ENCODE measurements around the gene ZNF638. TPM values are rescaled to one million over a fixed set of nuclear protein-coding genes. Genes with fewer than 3 reads are reported as not detected.

Gene ZNF638
- total RNA-seq (10 to 100 TPM; 72.3 to 84.2 (median 78.9) TPM), polyA plus RNA-seq (69.9 TPM)
- long read RNA-seq, donor 1, full-length matches to known transcripts, result 5 of 40 reads
- long read RNA-seq, donor 1, partial matches to known transcripts, result 15 of 40 reads
- long read RNA-seq, donor 1, other reads (novel, unspliced or antisense), result 20 of 40 reads
- long read RNA-seq, donor 2, full-length matches to known transcripts, result 6 of 23 reads
- long read RNA-seq, donor 2, partial matches to known transcripts, result 4 of 23 reads
- long read RNA-seq, donor 2, other reads (novel, unspliced or antisense), result 13 of 23 reads
- long read RNA-seq, donor 3, partial matches to known transcripts, result 97 of 176 reads
- long read RNA-seq, donor 3, other reads (novel, unspliced or antisense), result 76 of 176 reads
- long read RNA-seq, donor 4, full-length matches to known transcripts, result 4 of 21 reads
- long read RNA-seq, donor 4, partial matches to known transcripts, result 3 of 21 reads
- long read RNA-seq, donor 4, other reads (novel, unspliced or antisense), result 14 of 21 reads

- DNase-seq (peak; percentile 96 to 98 (median 98)), ATAC-seq (peak; percentile 99)
- H3K27me3 ChIP-seq (ENCODE audit: control insufficient read depth, insufficient read depth), result no peaks in the 10 kb centered on the region
- peak within 1 kb of the TSS; percentile 93 for H3K27ac ChIP-seq (ENCODE audit: low read length)
- H3K4me3 ChIP-seq (ENCODE audit: low read length), result peak within 1 kb of the TSS; percentile 80
- intact Hi-C loops (cut with DNase I), result loop anchor here in 1 of 4 donors (5.0 kb wide), 1 partner anchor 110 kb away; no protein-coding TSS in a partner anchor
- no peaks in the 10 kb centered on the region for H3K9me3 ChIP-seq (ENCODE audit: control insufficient read depth, low read length)
- whole genome bisulfite sequencing, result under 1% methylated on average over 82 of the region's 82 CpGs
- no peaks in the 10 kb centered on the region for H3K4me1 ChIP-seq (ENCODE audit: control insufficient read depth, insufficient read depth, low read length)
These were observed at the start of gene ZNF638 for GRCh38 chr2:71331581-71332434. TSS of gene ZNF638 (plus strand) at chr2:71331782. CDS start at chr2:71348955, 17,173 bp downstream.

GRCh38 chr2:71281950-71282349 is 49.6 kb upstream of the ZNF638 start:
- no peak for DNase-seq
- Histone ChIP-seq H3K27me3 (ENCODE audit: control insufficient read depth, insufficient read depth) (no peaks in the 10 kb centered on the region), H3K27ac (ENCODE audit: low read length) (no peak overlapping the region), H3K4me3 (ENCODE audit: low read length) (no peak overlapping the region), H3K4me1 (ENCODE audit: control insufficient read depth, insufficient read depth, low read length) (no peaks in the 10 kb centered on the region), H3K9me3 (ENCODE audit: control insufficient read depth, low read length) (no peaks in the 10 kb centered on the region)
- intact Hi-C loops (cut with DNase I), result no loop called here
- no peak for ATAC-seq
- WGBS, result 85% methylated on average over 4 of the region's 4 CpGs

GRCh38 chr2:71282493-71282892 is 49.1 kb upstream of the ZNF638 start:
- peak; percentile 40 to 42 for ATAC-seq
- H3K27me3 ChIP-seq (ENCODE audit: control insufficient read depth, insufficient read depth), result no peaks in the 10 kb centered on the region
- no peak overlapping the region for H3K4me3 ChIP-seq (ENCODE audit: low read length)
- H3K9me3 ChIP-seq (ENCODE audit: control insufficient read depth, low read length), result no peaks in the 10 kb centered on the region
- DNase-seq, result no peak
- no peak overlapping the region for H3K27ac ChIP-seq (ENCODE audit: low read length)
- intact Hi-C loops (cut with DNase I), result no loop called here
- no peaks in the 10 kb centered on the region for H3K4me1 ChIP-seq (ENCODE audit: control insufficient read depth, insufficient read depth, low read length)

GRCh38 chr2:71283131-71283530 is 48.5 kb upstream of the ZNF638 start:
- Histone ChIP-seq H3K27ac (ENCODE audit: low read length) (no peak overlapping the region), H3K9me3 (ENCODE audit: control insufficient read depth, low read length) (no peaks in the 10 kb centered on the region), H3K27me3 (ENCODE audit: control insufficient read depth, insufficient read depth) (no peaks in the 10 kb centered on the region), H3K4me3 (ENCODE audit: low read length) (no peak overlapping the region), H3K4me1 (ENCODE audit: control insufficient read depth, insufficient read depth, low read length) (no peaks in the 10 kb centered on the region)
- ATAC-seq (no peak), DNase-seq (no peak)
- WGBS, result 94% methylated on average over 5 of the region's 5 CpGs
- intact Hi-C loops (cut with DNase I), result no loop called here

- WGBS, result 96% methylated on average over 2 of the region's 2 CpGs
- Histone ChIP-seq H3K27me3 (ENCODE audit: control insufficient read depth, insufficient read depth) (no peaks in the 10 kb centered on the region), H3K4me1 (ENCODE audit: control insufficient read depth, insufficient read depth, low read length) (no peaks in the 10 kb centered on the region), H3K27ac (ENCODE audit: low read length) (no peak overlapping the region), H3K9me3 (ENCODE audit: control insufficient read depth, low read length) (no peaks in the 10 kb centered on the region), H3K4me3 (ENCODE audit: low read length) (no peak overlapping the region)
- intact Hi-C loops (cut with DNase I), result loop anchor here in 1 of 4 donors (5.0 kb wide), 1 partner anchor 52 kb away; no protein-coding TSS in a partner anchor
- no peak for ATAC-seq
- DNase-seq, result no peak
These were observed 45.9 kb upstream of the ZNF638 start for GRCh38 chr2:71285706-71286105.

- Histone ChIP-seq H3K27ac (ENCODE audit: low read length) (no peak overlapping the region), H3K4me3 (ENCODE audit: low read length) (no peak overlapping the region), H3K27me3 (ENCODE audit: control insufficient read depth, insufficient read depth) (no peaks in the 10 kb centered on the region), H3K9me3 (ENCODE audit: control insufficient read depth, low read length) (no peaks in the 10 kb centered on the region), H3K4me1 (ENCODE audit: control insufficient read depth, insufficient read depth, low read length) (no peaks in the 10 kb centered on the region)
- WGBS, result 65% methylated on average over 4 of the region's 4 CpGs
- intact Hi-C loops (cut with DNase I), result no loop called here
- ATAC-seq, result no peak
- DNase-seq, result no peak
These were observed 40.2 kb upstream of the ZNF638 start for GRCh38 chr2:71291398-71291797.

- no peak for ATAC-seq
- no peak overlapping the region for H3K27ac ChIP-seq (ENCODE audit: low read length)
- DNase-seq, result no peak
- intact Hi-C loops (cut with DNase I), result no loop called here
- no peaks in the 10 kb centered on the region for H3K4me1 ChIP-seq (ENCODE audit: control insufficient read depth, insufficient read depth, low read length)
- 69% methylated on average over 1 of the region's 1 CpG for WGBS
- H3K4me3 ChIP-seq (ENCODE audit: low read length), result no peak overlapping the region
- no peaks in the 10 kb centered on the region for H3K9me3 ChIP-seq (ENCODE audit: control insufficient read depth, low read length)
- no peaks in the 10 kb centered on the region for H3K27me3 ChIP-seq (ENCODE audit: control insufficient read depth, insufficient read depth)
These were observed 39.4 kb upstream of the ZNF638 start for GRCh38 chr2:71292159-71292558.

- Histone ChIP-seq H3K9me3 (ENCODE audit: control insufficient read depth, low read length) (no peaks in the 10 kb centered on the region), H3K4me3 (ENCODE audit: low read length) (no peak overlapping the region), H3K27me3 (ENCODE audit: control insufficient read depth, insufficient read depth) (no peaks in the 10 kb centered on the region), H3K4me1 (ENCODE audit: control insufficient read depth, insufficient read depth, low read length) (no peaks in the 10 kb centered on the region), H3K27ac (ENCODE audit: low read length) (no peak overlapping the region)
- ATAC-seq (no peak), DNase-seq (no peak)
- intact Hi-C loops (cut with DNase I), result loop anchor here in 2 of 4 donors (5.0 kb wide), 1 partner anchor 213 kb away; no protein-coding TSS in a partner anchor
- WGBS, result 82% methylated on average over 2 of the region's 2 CpGs
These were observed 32.7 kb upstream of the ZNF638 start for GRCh38 chr2:71298914-71299313.

- H3K27me3 ChIP-seq (ENCODE audit: control insufficient read depth, insufficient read depth), result no peaks in the 10 kb centered on the region
- DNase-seq, result no peak
- H3K9me3 ChIP-seq (ENCODE audit: control insufficient read depth, low read length), result no peaks in the 10 kb centered on the region
- no peak overlapping the region for H3K27ac ChIP-seq (ENCODE audit: low read length)
- no peak for ATAC-seq
- H3K4me3 ChIP-seq (ENCODE audit: low read length), result no peak overlapping the region
- H3K4me1 ChIP-seq (ENCODE audit: control insufficient read depth, insufficient read depth, low read length), result no peaks in the 10 kb centered on the region
- WGBS, result 68% methylated on average over 2 of the region's 2 CpGs
- intact Hi-C loops (cut with DNase I), result loop anchor here in 2 of 4 donors (5.0 kb wide), 1 partner anchor 213 kb away; no protein-coding TSS in a partner anchor
These were observed 32.1 kb upstream of the ZNF638 start for GRCh38 chr2:71299507-71299906.

- ATAC-seq, result no peak
These were observed 27.7 kb upstream of the ZNF638 start for GRCh38 chr2:71303849-71304248.

GRCh38 chr2:71306762-71307161 is 24.8 kb upstream of the ZNF638 start:
- Histone ChIP-seq H3K27ac (ENCODE audit: low read length) (no peak overlapping the region), H3K9me3 (ENCODE audit: control insufficient read depth, low read length) (no peaks in the 10 kb centered on the region), H3K27me3 (ENCODE audit: control insufficient read depth, insufficient read depth) (no peaks in the 10 kb centered on the region), H3K4me1 (ENCODE audit: control insufficient read depth, insufficient read depth, low read length) (no peaks in the 10 kb centered on the region), H3K4me3 (ENCODE audit: low read length) (no peak overlapping the region)
- intact Hi-C loops (cut with DNase I), result no loop called here
- ATAC-seq, result peak; percentile 29 to 46
- WGBS, result 47% methylated on average over 3 of the region's 3 CpGs
- no peak for DNase-seq

More at GRCh38 chr2:71303849-71304248, 27.7 kb upstream of the ZNF638 start:
- Histone ChIP-seq H3K4me1 (ENCODE audit: control insufficient read depth, insufficient read depth, low read length) (no peaks in the 10 kb centered on the region), H3K4me3 (ENCODE audit: low read length) (no peak overlapping the region), H3K27ac (ENCODE audit: low read length) (no peak overlapping the region), H3K9me3 (ENCODE audit: control insufficient read depth, low read length) (no peaks in the 10 kb centered on the region), H3K27me3 (ENCODE audit: control insufficient read depth, insufficient read depth) (no peaks in the 10 kb centered on the region)
- intact Hi-C loops (cut with DNase I), result loop anchor here in 2 of 4 donors (5.0 kb wide), 1 partner anchor 208 kb away; no protein-coding TSS in a partner anchor
- 93% methylated on average over 3 of the region's 3 CpGs for WGBS
- DNase-seq, result no peak

All from right cardiac atrium (tissue), 5 donors.